HG03280 (cell line): ENCODE results near the gene CAMKK2.
"Not testable (repeated sequence)": the region's sequence is repeated elsewhere in the genome, so short reads cannot be mapped to it uniquely, and the experiment has no call there.

Experiments used
- ATAC-seq: cut with Tn5 transposase; IDR thresholded peaks from one replicate; pipeline ENCODE4 v1.9.1; 2021; ENCODE audit warnings: mild to moderate bottlenecking, moderate library complexity; ENCODE audit not compliant: unreplicated experiment

CAMKK2 gene

GRCh38 chr12:121202407-121203355, 93.8 kb downstream of the CAMKK2 start:
- no peak for ATAC-seq

DNA sequence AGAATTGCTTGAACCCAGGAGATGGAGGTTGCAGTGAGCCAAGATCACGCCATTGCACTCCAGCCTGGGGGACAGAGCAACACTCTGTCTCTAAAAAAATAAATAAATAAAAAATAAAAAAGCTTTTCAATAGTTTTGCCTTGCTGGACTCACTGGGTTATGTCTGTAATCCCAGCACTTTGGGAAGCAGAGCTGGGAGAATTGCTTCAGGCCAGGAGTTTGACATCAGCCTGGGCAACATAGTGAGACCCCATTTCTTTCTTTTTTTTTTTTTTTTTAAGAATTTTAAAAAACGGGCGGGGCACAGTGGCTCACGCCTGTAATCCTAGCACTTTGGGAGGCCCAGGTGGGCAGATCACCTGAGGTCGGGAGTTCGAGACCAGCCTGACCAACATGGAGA, 95.4 kb downstream of the CAMKK2 start:
- not testable (repeated sequence) for ATAC-seq

DNA sequence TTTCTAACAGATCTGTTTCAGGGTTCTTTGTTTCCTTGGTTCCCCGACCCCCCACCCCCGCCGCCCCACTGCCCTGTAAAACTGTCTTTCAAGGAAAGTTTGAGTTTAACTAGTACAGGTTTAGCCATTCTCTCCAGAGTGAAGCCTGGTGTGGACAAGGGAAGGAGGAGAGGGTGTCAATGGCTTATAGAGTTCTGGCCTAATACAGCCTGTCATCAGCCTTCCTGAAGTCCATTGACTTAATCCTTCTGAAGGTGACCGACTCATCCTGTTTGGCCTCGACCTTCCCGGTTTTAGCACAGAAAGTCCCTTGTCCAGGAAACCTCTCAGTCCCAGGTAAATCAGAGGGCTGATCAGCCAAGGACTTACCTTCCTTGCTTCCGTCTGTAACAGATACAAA, 97.6 kb downstream of the CAMKK2 start:
- no peak for ATAC-seq

- no peak for ATAC-seq
Measured at GRCh38 chr12:121196902-121197301, 99.6 kb downstream of the CAMKK2 start.

DNA sequence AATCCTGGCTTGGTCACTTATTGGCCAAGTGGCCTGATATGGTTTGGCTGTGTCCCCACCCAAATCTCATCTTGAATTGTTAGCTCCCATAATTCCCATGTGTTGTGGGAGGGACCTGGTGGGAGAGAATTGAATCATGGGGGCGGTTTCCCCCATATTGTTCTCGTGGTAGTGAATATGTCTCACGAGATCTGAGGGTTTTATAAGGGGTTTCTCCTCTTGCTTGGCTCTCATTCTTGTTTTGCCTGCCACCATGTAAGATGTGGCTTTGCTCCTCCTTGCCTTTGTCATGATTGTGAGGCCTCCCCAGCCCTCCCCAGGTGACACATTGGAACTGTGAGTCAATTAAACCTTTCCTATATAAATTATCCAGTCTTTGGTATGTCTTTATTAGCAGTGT, 105.4 kb downstream of the CAMKK2 start:
- no peak for ATAC-seq

GRCh38 chr12:121190523-121191031, 105.9 kb downstream of the CAMKK2 start:
- no peak for ATAC-seq

DNA sequence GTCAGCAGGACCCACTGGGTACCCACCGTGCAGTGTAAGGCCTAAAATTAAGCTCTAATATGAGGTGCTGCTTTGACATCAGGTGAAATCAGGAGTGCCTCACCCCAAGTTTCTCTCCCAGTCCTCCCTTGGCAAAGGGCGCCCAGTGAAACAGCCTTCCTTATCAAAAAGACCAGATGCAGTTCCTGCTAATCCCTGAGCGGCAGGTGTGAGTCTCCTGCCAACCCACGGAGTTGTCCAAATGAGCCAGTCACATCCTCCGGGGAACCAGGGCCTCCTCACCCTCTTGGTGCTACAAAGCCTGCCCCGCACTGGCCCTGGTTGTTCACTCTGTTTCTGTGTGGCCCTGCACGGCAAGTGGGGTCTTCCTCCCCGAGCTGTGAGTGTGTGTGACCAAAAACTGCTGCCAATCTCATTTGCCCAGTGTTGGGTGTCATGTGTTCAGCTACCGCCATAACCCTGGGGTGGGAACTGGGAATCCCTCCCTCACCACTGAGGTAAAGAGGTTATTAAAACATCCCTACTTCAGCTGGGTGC, 106.8 kb downstream of the CAMKK2 start:
- no peak for ATAC-seq

- no peak for ATAC-seq
Measured at GRCh38 chr12:121189131-121189530, 107.4 kb downstream of the CAMKK2 start.

GRCh38 chr12:121188227-121188626, 108.3 kb downstream of the CAMKK2 start:
- no peak for ATAC-seq
